Testis (tissue), 3 donors: ENCODE data around the gene POR. TPM values are rescaled to one million over a fixed set of nuclear protein-coding genes. Genes with fewer than 3 reads are reported as not detected.
"Not testable (repeated sequence)": the region's sequence is repeated elsewhere in the genome, so short reads cannot be mapped to it uniquely, and the experiment has no call there.

ENCODE experiments used
- DNase-seq: peaks from one replicate; pipeline ENCODE4 v3.0.0-alpha.2; 2019
- H3K27ac ChIP-seq, 2 donors: fragments of 200-600 bp; sonication (generic); one replicate each; pipeline ENCODE4 v1.5.1; 2019
- H3K27me3 ChIP-seq: fragments of 200-600 bp; sonication (generic); one replicate; pipeline ENCODE4 v1.5.1; 2019
- H3K36me3 ChIP-seq: fragments of 200-600 bp; sonication (generic); one replicate; pipeline ENCODE4 v1.5.1; 2017; ENCODE audit warnings: low read depth; ENCODE audit errors: missing control alignments
- H3K4me1 ChIP-seq: fragments of 200-600 bp; sonication (generic); one replicate; pipeline ENCODE4 v1.5.1; 2019
- H3K4me3 ChIP-seq, 2 donors: fragments of 200-600 bp; sonication (generic); one replicate each; pipeline ENCODE4 v1.5.1; 2017 to 2019
- H3K9me3 ChIP-seq: fragments of 200-600 bp; sonication (generic); one replicate; pipeline ENCODE4 v1.5.1; 2017
- POLR2A ChIP-seq: fragments of 450-650 bp; IDR thresholded peaks from one replicate; pipeline ENCODE4 v1.6.1; 2017; ENCODE audit warnings: antibody characterized with exemption, mild to moderate bottlenecking, moderate library complexity
- WGBS, 2 donors: methylation state at CpG; one replicate each; pipeline ENCODE4 v1.1.5; 2018; 5-methylcytosine and 5-hydroxymethylcytosine counted together
- intact Hi-C: fragments of 100-400 bp; cut with DNase I; formaldehyde crosslinking; loops from one replicate; pipeline ENCODE4 v1.15.1; 2023; ENCODE audit warnings: low total_unique reads
- polyA plus RNA-seq: library from polyadenylated mRNA; stranded (reverse); fragments of 350-450 nt; fragmentation: Illumina TruSeq; extraction: RNeasy Lipid Tissue Mini Kit (QIAGEN cat#74804); gene quantifications from one replicate; pipeline ENCODE4 v1.2.3, GENCODE V29; 2014; ENCODE audit warnings: low read depth, low replicate concordance; ENCODE audit not compliant: insufficient read depth
- total RNA-seq, 2 donors: library from RNA; depleted of rRNA; stranded (reverse); fragments of >200 nt; gene quantifications; one replicate each; pipeline ENCODE4 v1.2.3, GENCODE V29; 2016
- TF ChIP-seq, protein P1 (sequence below), 3 experiments: fragments of 450-650 bp in 2 of 3; fragments of 200-600 bp in 1 of 3; sonication (generic) in 1 of 3; IDR thresholded peaks; one replicate each; pipeline ENCODE4 v1.5.1; 2016 to 2019; ENCODE audit warnings: antibody characterized with exemption in 3 of 3, mild to moderate bottlenecking in 2 of 3, moderate library complexity in 1 of 3

Gene POR
- total and polyA plus RNA-seq, 3 donors from 2014 or later: 98.5 to 169 (median 122) TPM

- Histone ChIP-seq H3K9me3 (no peaks in the 10 kb centered on the region), H3K36me3 (no peaks in the 10 kb centered on the region), H3K4me1 (no peaks in the 10 kb centered on the region), H3K27me3 (no peaks in the 10 kb centered on the region), H3K27ac (no peak overlapping the region), H3K4me3 (no peak overlapping the region)
- intact Hi-C loops: no loop called here
- 96 to 99% methylated on average over 6 to 10 of the region's 10 CpGs for WGBS, 2 donors
- no peak for DNase-seq
- TF ChIP-seq POLR2A: no peak
- TF ChIP-seq, protein P1, sequence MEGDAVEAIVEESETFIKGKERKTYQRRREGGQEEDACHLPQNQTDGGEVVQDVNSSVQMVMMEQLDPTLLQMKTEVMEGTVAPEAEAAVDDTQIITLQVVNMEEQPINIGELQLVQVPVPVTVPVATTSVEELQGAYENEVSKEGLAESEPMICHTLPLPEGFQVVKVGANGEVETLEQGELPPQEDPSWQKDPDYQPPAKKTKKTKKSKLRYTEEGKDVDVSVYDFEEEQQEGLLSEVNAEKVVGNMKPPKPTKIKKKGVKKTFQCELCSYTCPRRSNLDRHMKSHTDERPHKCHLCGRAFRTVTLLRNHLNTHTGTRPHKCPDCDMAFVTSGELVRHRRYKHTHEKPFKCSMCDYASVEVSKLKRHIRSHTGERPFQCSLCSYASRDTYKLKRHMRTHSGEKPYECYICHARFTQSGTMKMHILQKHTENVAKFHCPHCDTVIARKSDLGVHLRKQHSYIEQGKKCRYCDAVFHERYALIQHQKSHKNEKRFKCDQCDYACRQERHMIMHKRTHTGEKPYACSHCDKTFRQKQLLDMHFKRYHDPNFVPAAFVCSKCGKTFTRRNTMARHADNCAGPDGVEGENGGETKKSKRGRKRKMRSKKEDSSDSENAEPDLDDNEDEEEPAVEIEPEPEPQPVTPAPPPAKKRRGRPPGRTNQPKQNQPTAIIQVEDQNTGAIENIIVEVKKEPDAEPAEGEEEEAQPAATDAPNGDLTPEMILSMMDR (IDR thresholded peaks at IDR 0.05): no peak
Measured at GRCh38 chr7:76003351-76003750, 88.4 kb downstream of the POR start.

DNA sequence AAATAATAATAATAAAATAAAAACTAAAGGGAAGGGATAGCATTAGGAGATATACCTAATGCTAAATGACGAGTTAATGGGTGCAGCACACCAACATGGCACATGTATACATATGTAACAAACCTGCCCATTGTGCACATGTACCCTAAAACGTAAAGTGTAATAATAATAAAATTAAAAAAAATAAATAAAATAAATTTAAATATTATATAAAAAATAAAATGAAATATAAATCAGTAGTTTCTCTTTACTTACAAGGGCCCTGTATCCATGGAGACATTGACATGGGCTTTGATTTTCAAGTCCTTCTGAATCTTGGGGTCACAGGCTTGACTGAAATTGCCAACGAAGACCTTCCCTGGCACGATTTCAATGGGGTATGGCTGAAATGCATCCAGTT, 90.0 kb downstream of the POR start:
- not testable (repeated sequence) for H3K4me3 ChIP-seq

GRCh38 chr7:76008156-76008687, 93.3 kb downstream of the POR start:
- TF ChIP-seq, protein P1 (IDR thresholded peaks at IDR 0.05): no peak
- TF ChIP-seq POLR2A: no peak
- Histone ChIP-seq H3K36me3 (no peaks in the 10 kb centered on the region), H3K27me3 (no peaks in the 10 kb centered on the region), H3K4me1 (peaks cover 26% of the 10 kb centered on the region), H3K27ac (no peak overlapping the region), H3K9me3 (no peaks in the 10 kb centered on the region), H3K4me3 (no peak overlapping the region)
- 71% methylated on average over 8 of the region's 8 CpGs for WGBS, 2 donors
- intact Hi-C loops: no loop called here
- no peak for DNase-seq

More for the DNA sequence above, 90.0 kb downstream of the POR start:
- intact Hi-C loops, H3K36me3 ChIP-seq, H3K9me3 ChIP-seq, H3K27ac ChIP-seq, H3K27me3 ChIP-seq, DNase-seq, H3K4me1 ChIP-seq: not testable (repeated sequence)
- 75 to 96% methylated on average over 4 of the region's 4 CpGs for WGBS, 2 donors

- Histone ChIP-seq H3K4me3 (no peak overlapping the region), H3K27me3 (no peaks in the 10 kb centered on the region), H3K36me3 (no peaks in the 10 kb centered on the region), H3K27ac (no peak overlapping the region), H3K4me1 (peaks cover 26% of the 10 kb centered on the region), H3K9me3 (no peaks in the 10 kb centered on the region)
- TF ChIP-seq, protein P1 (IDR thresholded peaks at IDR 0.05): no peak
- TF ChIP-seq POLR2A: no peak
- WGBS, 2 donors: 69 to 76% methylated on average over 11 of the region's 11 CpGs
- intact Hi-C loops: no loop called here
- no peak for DNase-seq
Measured at GRCh38 chr7:76009672-76010600, 95.0 kb downstream of the POR start.

DNA sequence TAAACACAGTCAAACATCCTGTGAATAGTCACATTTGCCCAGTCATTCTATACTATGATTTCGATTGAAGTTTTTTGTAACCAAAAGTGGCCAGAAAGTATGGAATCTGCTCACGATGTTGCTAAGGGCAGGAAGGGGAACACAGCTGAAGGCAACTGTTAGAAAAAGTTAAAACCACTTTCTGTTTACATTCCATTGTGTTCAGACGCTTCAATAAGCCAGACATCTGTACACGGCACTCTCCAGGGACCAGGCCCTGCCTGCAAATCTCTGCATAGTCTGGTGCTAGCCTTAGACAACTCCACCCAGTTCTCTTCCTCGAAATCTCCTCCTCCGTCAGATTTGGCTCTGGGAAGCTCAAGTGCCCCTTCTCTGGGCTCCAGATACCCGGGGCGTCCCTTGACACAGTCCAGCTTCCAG, 96.5 kb downstream of the POR start:
- Histone ChIP-seq H3K27ac (peak overlapping the region in 1 of 2 donors; percentile 62), H3K9me3 (no peaks in the 10 kb centered on the region), H3K4me3 (no peak overlapping the region), H3K4me1 (peaks cover 26% of the 10 kb centered on the region), H3K27me3 (no peaks in the 10 kb centered on the region), H3K36me3 (no peaks in the 10 kb centered on the region)
- TF ChIP-seq POLR2A: no peak
- TF ChIP-seq, protein P1 (IDR thresholded peaks at IDR 0.05): no peak
- peak; percentile 72 for DNase-seq
- intact Hi-C loops: no loop called here
- WGBS, 2 donors: 44 to 47% methylated on average over 8 of the region's 8 CpGs
